CD4-positive, alpha-beta T cell treated with Interleukin-15 for 1 hour (primary cell): ENCODE measurements around the gene RB1.
"Not testable (repeated sequence)": the region's sequence is repeated elsewhere in the genome, so short reads cannot be mapped to it uniquely, and the experiment has no call there.

Experiments
- DNase-seq: peaks from one replicate; pipeline ENCODE4 v3.0.0-alpha.2; 2020

RB1 gene

GRCh38 chr13:48411841-48412531, 108.4 kb downstream of the RB1 start:
- DNase-seq: peak; percentile 31

- DNase-seq: no peak
These were observed 109.4 kb downstream of the RB1 start, which contains the start of gene LPAR6 for GRCh38 chr13:48412881-48413351. Gene LPAR6 (minus strand): TSS chr13:48413113. CDS start chr13:48412423, 690 bp downstream.

DNA sequence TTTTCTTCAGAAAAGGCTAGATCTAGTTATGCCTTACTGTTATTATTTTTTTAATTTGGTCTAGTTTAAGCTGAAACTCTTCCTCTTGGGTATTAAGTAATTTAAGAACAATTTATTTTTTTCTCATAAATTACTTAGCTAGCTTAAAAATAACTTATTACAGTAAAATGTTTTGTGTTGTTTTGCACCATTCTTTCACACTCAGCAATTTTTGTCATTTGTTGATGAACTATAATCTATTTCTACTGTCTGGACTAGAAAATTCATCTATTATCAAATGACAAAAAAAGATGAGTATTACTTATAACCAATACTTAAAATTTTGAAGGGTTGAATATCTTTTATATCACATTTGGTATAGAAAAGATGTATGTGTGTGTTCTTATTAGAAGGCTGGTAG, 111.0 kb downstream of the RB1 start:
- no peak for DNase-seq

DNA sequence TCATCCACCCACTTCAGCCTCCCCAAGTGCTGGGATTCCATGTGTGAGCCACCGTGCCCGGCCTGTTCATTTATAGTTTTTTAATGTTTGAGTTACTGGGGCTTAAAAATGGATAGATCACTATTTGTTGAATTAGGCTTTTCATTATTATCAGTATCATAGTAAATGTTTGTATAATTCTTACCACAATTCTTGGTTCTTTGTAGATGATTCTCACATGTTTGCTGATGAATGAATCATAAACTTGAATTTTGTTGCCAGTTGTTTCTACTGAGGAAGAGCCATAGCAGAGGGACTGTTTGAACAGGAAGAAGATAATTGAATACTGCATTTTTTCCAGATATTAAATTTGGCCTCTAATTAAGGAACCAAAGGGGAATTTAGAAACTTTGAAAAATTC, 112.0 kb downstream of the RB1 start:
- no peak for DNase-seq

- DNase-seq: not testable (repeated sequence)
These were observed 118.5 kb downstream of the RB1 start for GRCh38 chr13:48422003-48422402.

DNA sequence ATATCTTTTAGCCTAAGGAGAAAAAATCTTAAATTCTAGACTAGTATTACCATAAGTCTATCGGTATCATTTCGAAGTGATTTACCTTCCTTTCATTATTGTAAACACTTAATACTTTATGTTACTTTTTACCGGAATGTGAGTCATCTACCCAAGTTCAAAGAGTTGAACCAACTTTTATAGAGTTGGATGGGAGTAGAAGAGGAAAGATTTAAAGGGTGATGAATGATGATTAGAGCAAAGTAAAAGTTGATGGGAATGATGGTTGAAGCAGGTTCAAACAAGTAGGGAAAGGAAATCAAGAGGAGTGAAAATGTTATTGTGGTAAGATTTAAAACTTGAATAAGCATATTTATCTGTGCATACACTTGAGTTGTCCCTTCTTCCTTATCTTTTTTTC, 120.7 kb downstream of the RB1 start:
- no peak for DNase-seq

DNA sequence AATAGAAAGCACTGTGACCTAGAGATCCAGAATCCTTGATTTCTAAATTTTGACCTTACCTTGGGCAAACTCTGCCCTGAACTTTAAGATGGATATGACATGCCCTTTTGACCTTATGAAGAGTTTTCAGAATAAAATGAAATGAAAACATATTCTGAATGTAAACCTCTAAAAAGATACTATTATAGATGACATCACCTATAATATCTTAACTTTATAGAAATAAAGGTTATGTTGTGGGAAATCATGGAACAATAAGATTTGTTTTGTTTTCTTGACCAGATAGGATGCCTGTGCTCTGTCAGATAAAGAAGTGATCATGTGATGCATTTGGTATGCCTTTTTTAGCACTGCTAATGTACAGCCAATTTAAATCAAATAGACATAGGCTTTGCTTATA, 122.5 kb downstream of the RB1 start:
- no peak for DNase-seq

- DNase-seq: not testable (repeated sequence)
These were observed 123.3 kb downstream of the RB1 start for GRCh38 chr13:48426755-48427298.

- DNase-seq: no peak
These were observed 125.5 kb downstream of the RB1 start for GRCh38 chr13:48429036-48429435.

DNA sequence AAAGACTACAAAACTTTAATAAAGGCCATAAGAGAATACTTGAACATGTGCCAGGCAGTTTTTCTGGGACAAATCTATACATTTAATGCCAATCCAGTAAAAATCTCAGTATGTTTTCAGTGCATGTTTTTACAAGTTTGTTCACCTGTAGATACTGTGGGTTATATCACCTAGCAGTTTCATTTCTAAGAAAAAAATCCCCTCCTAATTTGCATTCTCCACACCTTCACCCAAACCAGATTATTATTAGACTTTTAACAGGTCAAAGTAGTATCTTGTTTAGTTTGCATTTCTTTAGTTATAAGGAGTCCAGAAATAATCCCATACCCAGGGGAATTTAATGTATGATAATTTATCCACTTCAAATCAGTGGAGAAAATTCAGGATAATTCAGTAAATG, 126.3 kb downstream of the RB1 start:
- no peak for DNase-seq

DNA sequence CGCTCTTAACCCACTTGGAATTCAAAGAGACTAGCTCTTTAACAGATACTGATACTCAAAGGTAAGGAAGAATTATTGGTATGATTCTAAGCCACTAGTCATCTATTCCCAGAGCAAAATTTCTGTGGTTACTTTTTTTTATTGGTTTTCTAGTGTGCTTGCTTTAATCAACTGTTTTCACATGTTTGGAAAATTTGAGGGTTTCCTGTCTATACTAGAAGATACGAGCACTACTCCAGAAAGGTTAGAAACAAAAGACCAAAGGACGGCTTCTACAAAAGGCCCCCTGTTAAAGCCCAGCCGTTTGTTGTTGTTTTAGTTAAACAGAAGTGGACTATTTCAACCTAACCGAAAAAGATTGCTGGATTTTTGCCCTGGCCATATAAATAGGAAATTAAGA, 127.9 kb downstream of the RB1 start:
- no peak for DNase-seq

GRCh38 chr13:48431987-48432615, 128.6 kb downstream of the RB1 start:
- DNase-seq: no peak

GRCh38 chr13:48434200-48434599, 130.6 kb downstream of the RB1 start:
- DNase-seq: no peak

DNA sequence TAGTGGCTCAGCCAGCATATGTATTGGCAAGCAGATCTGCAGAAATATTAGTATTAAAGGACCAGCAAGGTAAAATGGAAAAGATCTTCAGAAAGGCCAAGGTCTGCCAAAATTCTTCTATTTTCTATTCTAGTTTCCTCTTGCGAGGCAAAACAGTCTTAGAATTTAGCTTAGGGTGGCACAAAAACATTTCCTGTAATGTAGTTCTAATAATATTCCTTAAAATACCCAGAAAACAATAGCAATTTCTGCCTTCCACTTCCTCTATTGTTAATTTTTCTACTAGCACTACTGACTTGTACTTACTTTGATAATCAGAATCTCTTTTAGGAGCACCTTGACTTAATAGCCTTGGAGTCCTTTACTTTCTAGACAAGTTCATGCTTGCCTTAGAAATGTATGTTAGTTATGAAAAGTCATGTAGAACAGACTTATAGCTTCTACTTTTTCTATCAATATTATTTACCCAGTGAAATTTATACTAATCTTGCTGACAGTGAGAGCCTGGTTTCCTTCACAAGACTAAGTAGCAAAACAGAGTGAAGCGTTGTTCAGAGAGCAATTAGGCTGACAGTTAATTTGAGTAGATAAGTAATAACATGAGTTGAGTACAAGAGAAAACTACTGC, 133.2 kb downstream of the RB1 start:
- no peak for DNase-seq

DNA sequence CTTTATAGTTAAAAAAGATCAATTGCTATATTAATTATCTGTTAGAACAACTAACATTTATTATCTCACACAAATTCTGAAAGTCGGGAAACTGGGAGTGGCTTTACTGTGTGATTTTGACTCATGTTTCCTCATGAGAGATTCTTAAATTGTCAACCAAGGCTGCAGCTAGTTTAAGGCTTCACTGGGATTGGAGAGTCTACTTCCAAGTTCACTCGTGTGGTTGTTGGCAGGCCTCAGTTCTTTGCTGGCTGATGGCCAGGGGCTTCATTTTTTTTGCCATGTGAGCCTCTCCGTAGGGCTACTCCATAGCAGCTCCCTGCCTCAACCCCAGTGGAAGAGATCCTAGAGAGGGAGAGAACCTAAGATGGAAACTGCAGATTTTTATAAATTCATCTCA, 133.8 kb downstream of the RB1 start:
- DNase-seq: no peak

DNA sequence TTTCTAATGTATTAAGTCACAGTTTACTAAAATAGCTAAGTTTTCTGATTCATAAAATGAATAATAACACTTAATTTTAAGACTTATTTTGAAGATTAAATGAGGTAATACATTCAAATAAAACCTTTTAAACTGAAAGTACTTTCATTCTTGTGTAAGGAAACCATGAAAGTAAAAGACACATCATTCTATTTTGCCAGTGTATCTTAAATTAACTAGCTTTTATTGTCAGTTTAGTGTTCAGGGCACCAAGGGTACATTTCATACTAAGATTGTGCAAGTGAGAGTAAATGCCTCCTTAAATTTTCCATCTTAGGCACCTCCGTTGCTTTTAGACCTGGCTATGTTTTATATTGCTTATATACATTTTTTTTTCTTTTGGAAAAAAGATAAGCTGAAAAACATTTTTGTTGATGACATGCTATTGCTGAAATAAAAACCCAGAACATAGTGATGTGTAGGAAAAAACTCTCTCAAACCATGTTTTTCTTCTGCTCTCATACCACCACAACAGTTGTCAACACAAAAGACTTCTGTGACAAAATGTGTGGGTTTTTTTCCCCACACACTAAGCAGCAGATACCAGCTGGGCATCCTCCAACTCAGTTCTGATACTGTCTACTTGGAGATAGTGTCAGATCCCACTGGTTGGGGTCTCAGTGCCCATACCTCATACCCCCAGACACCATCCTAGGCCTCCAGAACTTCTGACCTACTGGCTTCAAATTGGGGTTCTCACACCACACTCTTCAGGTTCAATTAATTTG, 140.1 kb downstream of the RB1 start:
- DNase-seq: no peak

- no peak for DNase-seq
These were observed 142.9 kb downstream of the RB1 start for GRCh38 chr13:48446464-48446863.

DNA sequence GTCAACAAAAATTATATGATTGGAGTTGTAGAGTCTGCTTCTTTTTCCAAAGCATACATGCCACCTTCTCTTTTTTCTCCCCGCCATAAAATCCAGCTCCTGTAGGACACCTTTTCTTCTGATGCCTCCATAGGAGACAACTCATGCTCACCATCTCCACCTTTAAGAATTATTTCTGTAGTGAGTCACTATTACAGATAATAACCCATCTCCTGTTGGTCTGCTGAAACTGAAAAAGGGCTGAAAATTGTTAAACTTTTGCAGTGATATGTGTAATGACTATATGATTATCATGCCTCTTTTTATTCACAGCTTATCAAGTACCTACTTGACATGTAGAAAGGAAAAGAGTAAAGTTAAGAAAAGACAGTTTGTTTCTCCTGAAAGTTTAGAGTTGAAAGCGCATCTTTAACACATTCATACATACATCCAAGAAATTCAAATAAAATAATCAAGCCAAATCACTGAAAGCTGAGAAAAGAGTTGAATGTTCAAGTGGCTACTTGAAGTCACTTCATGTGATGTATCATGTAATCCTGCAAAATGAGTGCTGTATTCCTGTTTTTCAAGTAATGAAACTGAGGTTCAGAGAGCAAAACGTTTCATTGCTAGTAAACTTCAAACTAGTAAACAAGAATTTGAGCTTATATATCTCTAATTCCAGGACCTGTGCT, 144.9 kb downstream of the RB1 start:
- no peak for DNase-seq

GRCh38 chr13:48448959-48449614, 145.5 kb downstream of the RB1 start:
- no peak for DNase-seq

DNA sequence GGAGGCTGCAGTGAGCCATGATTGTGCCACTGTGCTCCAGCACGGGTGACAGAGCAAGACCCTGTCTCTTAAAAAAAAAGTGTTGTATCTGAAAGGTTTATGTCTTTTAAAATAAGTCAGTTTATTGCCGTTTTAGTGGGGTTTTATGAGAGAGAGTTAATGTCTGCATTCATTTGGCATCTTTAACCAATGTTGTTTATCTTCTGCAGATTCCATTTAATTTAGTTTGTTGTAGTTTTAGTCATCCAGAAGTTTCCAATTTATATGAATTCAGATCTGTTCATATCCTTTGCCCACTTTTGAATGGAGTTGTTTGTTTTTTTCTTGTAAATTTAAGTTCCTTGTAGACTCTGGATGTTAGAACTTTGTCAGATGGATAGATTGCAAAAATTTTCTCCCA, 146.1 kb downstream of the RB1 start:
- DNase-seq: no peak

GRCh38 chr13:48451196-48451595, 147.6 kb downstream of the RB1 start:
- not testable (repeated sequence) for DNase-seq

- DNase-seq: no peak
These were observed 153.0 kb downstream of the RB1 start for GRCh38 chr13:48456546-48456945.
